Caco-2 (cell line): Measurements from ENCODE around the gene GALNT12. TPM values are rescaled to one million over a fixed set of nuclear protein-coding genes. Genes with fewer than 3 reads are reported as not detected.

Experiments
- BruUV-seq: library from RNA; stranded (reverse); fragments of 400-500 nt; replicated peaks from 2 replicates; lab custom pipeline; 2021; lab: Mats Ljungman, UMichigan
- CTCF ChIA-PET: fragments of 300-600 bp; sonication (Branson Sonifier 250); formaldehyde crosslinking; loops from one replicate; lab custom pipeline; 2022; ENCODE audit warnings: antibody characterized with exemption; lab: Charles Lee
- POLR2A ChIA-PET: fragments of 300-600 bp; sonication (Branson Sonifier 250); formaldehyde crosslinking; loops from one replicate; lab custom pipeline; 2022; ENCODE audit warnings: antibody characterized with exemption; lab: Charles Lee
- DNase-seq, 2 experiments: peaks; one replicate each; pipeline versions ENCODE4 v3.0.0 to v3.0.0-alpha.2; 2020 to 2022
- H3K27me3 ChIP-seq: replicated peaks from 2 replicates; pipeline ENCODE4 v1.6.0; 2011; ENCODE audit warnings: low read length; ENCODE audit not compliant: control insufficient read depth, insufficient read depth
- H3K36me3 ChIP-seq: 2 replicates; pipeline ENCODE4 v1.5.1; 2011; ENCODE audit warnings: low read length; ENCODE audit not compliant: control insufficient read depth, insufficient read depth
- H3K4me1 ChIP-seq: fragments of 250-450 bp; sonication (Bioruptor Pico); 2 replicates; pipeline ENCODE4 v1.5.1; 2020; ENCODE audit warnings: mild to moderate bottlenecking
- H3K4me3 ChIP-seq: 2 replicates; pipeline ENCODE4 v1.5.1; 2011; ENCODE audit warnings: low read depth, mild to moderate bottlenecking, control low read depth, low read length
- H3K9me3 ChIP-seq: fragments of 250-450 bp; sonication (Bioruptor Pico); 2 replicates; pipeline ENCODE4 v1.5.1; 2020; ENCODE audit warnings: mild to moderate bottlenecking, moderate library complexity
- H3K27ac Mint-ChIP-seq: one replicate; pipeline ENCODE4 v1.8.0; 2022; ENCODE audit warnings: mixed read lengths; ENCODE audit not compliant: unreplicated experiment
- H3K27me3 Mint-ChIP-seq: one replicate; pipeline ENCODE4 v1.8.0; 2022; ENCODE audit warnings: mixed read lengths; ENCODE audit not compliant: insufficient read depth, unreplicated experiment
- H3K36me3 Mint-ChIP-seq: one replicate; pipeline ENCODE4 v1.8.0; 2022; ENCODE audit warnings: mild to moderate bottlenecking, mixed read lengths; ENCODE audit not compliant: insufficient read depth, unreplicated experiment
- H3K4me1 Mint-ChIP-seq: one replicate; pipeline ENCODE4 v1.8.0; 2022; ENCODE audit warnings: low read depth, mixed read lengths; ENCODE audit not compliant: unreplicated experiment
- H3K4me3 Mint-ChIP-seq: one replicate; pipeline ENCODE4 v1.8.0; 2022; ENCODE audit warnings: mild to moderate bottlenecking, moderate library complexity, mixed read lengths; ENCODE audit not compliant: unreplicated experiment
- H3K9me3 Mint-ChIP-seq: one replicate; pipeline ENCODE4 v1.8.0; 2022; ENCODE audit warnings: mixed read lengths; ENCODE audit not compliant: unreplicated experiment
- intact Hi-C: fragments of 100-400 bp; cut with micrococcal nuclease; formaldehyde crosslinking; loops from one replicate; pipeline ENCODE4 v1.10.0; 2022; ENCODE audit not compliant: unreplicated experiment
- total RNA-seq: library from RNA; stranded (reverse); gene quantifications from 2 replicates; pipeline ENCODE4 v1.2.3, GENCODE V29; 2022
- TF ChIP-seq, protein P1 (sequence below), 2 experiments: fragments of 200-600 bp in 1 of 2; IDR thresholded peaks; 1 replicate in 1 of 2; 2 replicates in 1 of 2; pipeline versions ENCODE4 v1.5.1 to v1.8.0; 2011 to 2022; ENCODE audit warnings: antibody characterized with exemption in 1 of 2, control low read depth in 1 of 2, inconsistent platforms in 1 of 2, low read depth in 1 of 2, low read length in 1 of 2, mild to moderate bottlenecking in 1 of 2, moderate library complexity in 1 of 2; ENCODE audit not compliant: insufficient read depth in 1 of 2, severe bottlenecking in 1 of 2, unreplicated experiment in 1 of 2

GALNT12 gene
- total RNA-seq, 1 experiment from 2014 or later = 3.6 TPM

DNA sequence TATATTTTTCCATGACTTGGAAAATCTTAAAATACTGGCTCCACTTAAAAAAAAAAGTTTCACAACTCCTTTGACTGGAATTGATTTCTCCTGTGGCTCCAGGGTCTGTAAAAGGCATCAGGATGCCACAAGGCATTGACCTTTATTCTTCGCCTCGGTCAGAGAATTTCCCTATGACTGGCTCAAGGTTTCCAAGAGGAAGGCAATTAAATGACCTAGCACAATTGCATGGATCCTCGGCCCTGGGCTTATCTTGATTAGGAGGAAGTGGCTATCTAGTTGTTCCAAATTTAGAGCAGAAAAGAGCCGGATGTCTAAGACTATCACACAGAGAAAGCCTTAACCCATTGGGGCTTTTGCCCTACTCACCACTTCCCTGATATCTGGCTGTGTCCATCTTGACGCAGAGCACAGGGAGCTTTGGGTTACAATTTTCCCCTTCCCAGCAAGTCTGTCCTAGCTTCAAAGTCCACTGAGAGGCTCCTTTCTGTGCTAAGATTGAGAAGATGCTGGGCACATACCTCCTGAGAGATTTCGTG, 79.3 kb downstream of the GALNT12 start:
- no peaks in the 10 kb centered on the region for H3K9me3 Mint-ChIP-seq
- TF ChIP-seq, protein P1, sequence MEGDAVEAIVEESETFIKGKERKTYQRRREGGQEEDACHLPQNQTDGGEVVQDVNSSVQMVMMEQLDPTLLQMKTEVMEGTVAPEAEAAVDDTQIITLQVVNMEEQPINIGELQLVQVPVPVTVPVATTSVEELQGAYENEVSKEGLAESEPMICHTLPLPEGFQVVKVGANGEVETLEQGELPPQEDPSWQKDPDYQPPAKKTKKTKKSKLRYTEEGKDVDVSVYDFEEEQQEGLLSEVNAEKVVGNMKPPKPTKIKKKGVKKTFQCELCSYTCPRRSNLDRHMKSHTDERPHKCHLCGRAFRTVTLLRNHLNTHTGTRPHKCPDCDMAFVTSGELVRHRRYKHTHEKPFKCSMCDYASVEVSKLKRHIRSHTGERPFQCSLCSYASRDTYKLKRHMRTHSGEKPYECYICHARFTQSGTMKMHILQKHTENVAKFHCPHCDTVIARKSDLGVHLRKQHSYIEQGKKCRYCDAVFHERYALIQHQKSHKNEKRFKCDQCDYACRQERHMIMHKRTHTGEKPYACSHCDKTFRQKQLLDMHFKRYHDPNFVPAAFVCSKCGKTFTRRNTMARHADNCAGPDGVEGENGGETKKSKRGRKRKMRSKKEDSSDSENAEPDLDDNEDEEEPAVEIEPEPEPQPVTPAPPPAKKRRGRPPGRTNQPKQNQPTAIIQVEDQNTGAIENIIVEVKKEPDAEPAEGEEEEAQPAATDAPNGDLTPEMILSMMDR (IDR thresholded peaks at IDR 0.05; ENCODE audit: insufficient read depth in 1 of 2, low read depth in 1 of 2, low read length in 1 of 2, severe bottlenecking in 1 of 2, unreplicated experiment in 1 of 2) = no peak
- no peaks in the 10 kb centered on the region for H3K4me1 ChIP-seq
- no peaks in the 10 kb centered on the region; the same call in 1 of the 2 replicates for H3K27me3 ChIP-seq
- no peaks in the 10 kb centered on the region for H3K36me3 ChIP-seq
- H3K9me3 ChIP-seq = no peaks in the 10 kb centered on the region
- intact Hi-C loops = no loop called here
- no peaks in the 10 kb centered on the region for H3K4me1 Mint-ChIP-seq
- BruUV-seq = no TSS peak
- H3K36me3 Mint-ChIP-seq = no peaks in the 10 kb centered on the region
- no peak for DNase-seq
- H3K4me3 ChIP-seq = no peak overlapping the region
- POLR2A ChIA-PET = no interaction called here
- no peak overlapping the region for H3K27ac Mint-ChIP-seq
- H3K27me3 Mint-ChIP-seq = peaks cover 20% of the 10 kb centered on the region
- CTCF ChIA-PET = no interaction called here
- no peak overlapping the region for H3K4me3 Mint-ChIP-seq

DNA sequence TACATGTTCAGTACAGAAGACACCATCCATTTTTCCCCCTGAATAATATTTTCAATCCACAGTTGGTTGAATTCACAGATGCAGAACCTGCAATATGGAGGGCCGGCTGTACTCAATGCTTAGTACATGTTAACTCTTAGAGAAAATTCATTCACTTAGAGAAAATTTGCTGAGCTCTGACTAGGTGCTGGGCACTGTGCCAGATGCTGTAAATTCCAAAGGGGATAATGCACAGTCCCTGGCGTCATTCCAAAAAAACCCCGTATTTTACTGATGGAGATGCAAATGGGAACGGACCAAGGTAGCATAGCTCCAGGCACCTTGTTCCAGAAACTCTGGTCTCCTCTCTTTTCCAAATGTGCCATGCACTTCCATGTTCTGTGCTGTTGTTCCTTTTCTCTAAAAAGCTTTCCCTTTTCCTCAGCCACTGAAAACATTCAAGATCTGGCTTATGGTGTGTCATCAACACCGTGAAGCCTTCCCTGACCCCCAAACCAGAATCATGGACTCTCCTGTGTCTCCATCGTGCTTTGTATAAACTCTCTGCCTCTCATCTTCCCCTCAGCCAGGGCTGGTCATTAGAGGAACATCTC, 80.5 kb downstream of the GALNT12 start:
- no peaks in the 10 kb centered on the region for H3K36me3 Mint-ChIP-seq
- intact Hi-C loops = no loop called here
- H3K27ac Mint-ChIP-seq = no peak overlapping the region
- no peaks in the 10 kb centered on the region for H3K4me1 Mint-ChIP-seq
- ChIA-PET CTCF (no interaction called here), POLR2A (no interaction called here)
- no TSS peak for BruUV-seq
- no peak overlapping the region for H3K4me3 Mint-ChIP-seq
- H3K27me3 ChIP-seq = no peaks in the 10 kb centered on the region; the same call in 1 of the 2 replicates
- no peaks in the 10 kb centered on the region for H3K36me3 ChIP-seq
- no peaks in the 10 kb centered on the region for H3K9me3 Mint-ChIP-seq
- TF ChIP-seq, protein P1 (IDR thresholded peaks at IDR 0.05; ENCODE audit: insufficient read depth in 1 of 2, low read depth in 1 of 2, low read length in 1 of 2, severe bottlenecking in 1 of 2, unreplicated experiment in 1 of 2) = no peak
- no peak overlapping the region for H3K4me3 ChIP-seq
- peaks cover 16% of the 10 kb centered on the region for H3K27me3 Mint-ChIP-seq
- no peak for DNase-seq
- H3K9me3 ChIP-seq = no peaks in the 10 kb centered on the region
- H3K4me1 ChIP-seq = no peaks in the 10 kb centered on the region

DNA sequence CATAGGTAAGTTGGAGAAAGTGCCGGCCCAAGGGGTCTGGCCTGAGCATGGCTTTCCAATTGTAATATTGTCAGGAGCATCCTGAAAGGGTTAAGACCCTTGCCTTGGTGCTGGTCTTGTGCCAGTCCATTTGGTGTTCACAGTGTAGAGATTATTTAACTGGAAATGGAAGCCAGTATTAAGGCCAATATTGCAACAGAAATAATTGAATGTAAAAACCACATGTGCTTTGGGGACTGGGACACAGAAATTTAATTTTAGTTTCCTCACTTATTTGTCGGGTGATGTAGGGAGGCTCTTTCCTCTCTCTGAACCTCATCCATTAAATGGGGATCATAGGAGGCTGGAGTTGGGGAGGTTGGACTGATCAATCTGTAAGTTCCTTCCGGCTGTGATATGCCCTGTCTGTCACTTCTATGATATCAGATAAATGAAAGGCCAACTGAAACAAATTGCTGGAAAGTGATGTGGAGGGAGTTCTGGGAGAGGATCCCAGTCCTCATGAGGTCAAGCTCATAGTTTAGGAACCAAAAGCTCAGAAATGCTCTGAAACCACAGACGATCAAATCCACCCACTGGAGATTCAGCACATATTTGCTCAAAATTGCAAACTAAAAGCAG, 81.4 kb downstream of the GALNT12 start:
- no peaks in the 10 kb centered on the region for H3K4me1 ChIP-seq
- H3K27me3 ChIP-seq = no peaks in the 10 kb centered on the region; the same call in 1 of the 2 replicates
- no peak overlapping the region for H3K4me3 ChIP-seq
- TF ChIP-seq, protein P1 (IDR thresholded peaks at IDR 0.05; ENCODE audit: insufficient read depth in 1 of 2, low read depth in 1 of 2, low read length in 1 of 2, severe bottlenecking in 1 of 2, unreplicated experiment in 1 of 2) = no peak
- BruUV-seq = no TSS peak
- no peak overlapping the region for H3K27ac Mint-ChIP-seq
- DNase-seq = no peak
- no peak overlapping the region for H3K4me3 Mint-ChIP-seq
- H3K27me3 Mint-ChIP-seq = peaks cover 11% of the 10 kb centered on the region
- no peaks in the 10 kb centered on the region for H3K9me3 ChIP-seq
- H3K9me3 Mint-ChIP-seq = no peaks in the 10 kb centered on the region
- intact Hi-C loops = no loop called here
- H3K36me3 Mint-ChIP-seq = no peaks in the 10 kb centered on the region
- no peaks in the 10 kb centered on the region for H3K4me1 Mint-ChIP-seq
- ChIA-PET CTCF (no interaction called here), POLR2A (no interaction called here)
- H3K36me3 ChIP-seq = no peaks in the 10 kb centered on the region
